ENCODE measurements around the gene PKNOX2. TPM values are rescaled to one million over a fixed set of nuclear protein-coding genes. Genes with fewer than 3 reads are reported as not detected.

PKNOX2 gene
- total RNA-seq, 4 donors from 2014 or later = 1.5 to 4.6 (median 2.8) TPM

DNA sequence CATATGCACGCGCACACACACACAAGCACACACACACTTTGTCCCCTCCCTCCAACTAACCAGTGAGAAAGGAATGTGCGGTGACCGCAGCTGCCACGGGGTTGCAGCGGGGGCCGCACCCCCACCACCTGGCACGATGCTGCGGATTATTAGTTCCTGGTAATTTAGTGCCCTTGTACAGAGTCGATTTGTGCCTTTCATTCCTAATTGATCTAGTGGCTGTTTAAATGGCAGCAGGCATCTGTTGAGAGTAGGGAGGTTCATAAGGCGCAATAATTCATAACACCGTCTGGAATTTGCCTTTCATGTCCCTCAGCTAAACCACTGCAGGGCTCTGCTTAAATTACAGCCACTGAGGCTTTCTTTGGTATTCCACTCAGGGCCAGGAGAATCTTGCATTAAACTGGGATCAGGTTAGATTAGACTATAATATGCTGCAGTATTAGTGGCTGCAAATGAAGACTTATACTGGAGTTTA, 217.8 kb downstream of the PKNOX2 start:
- intact Hi-C loops (cut with DNase I; ENCODE audit: low total_unique reads) = no loop called here
- TF ChIP-seq, protein P1, sequence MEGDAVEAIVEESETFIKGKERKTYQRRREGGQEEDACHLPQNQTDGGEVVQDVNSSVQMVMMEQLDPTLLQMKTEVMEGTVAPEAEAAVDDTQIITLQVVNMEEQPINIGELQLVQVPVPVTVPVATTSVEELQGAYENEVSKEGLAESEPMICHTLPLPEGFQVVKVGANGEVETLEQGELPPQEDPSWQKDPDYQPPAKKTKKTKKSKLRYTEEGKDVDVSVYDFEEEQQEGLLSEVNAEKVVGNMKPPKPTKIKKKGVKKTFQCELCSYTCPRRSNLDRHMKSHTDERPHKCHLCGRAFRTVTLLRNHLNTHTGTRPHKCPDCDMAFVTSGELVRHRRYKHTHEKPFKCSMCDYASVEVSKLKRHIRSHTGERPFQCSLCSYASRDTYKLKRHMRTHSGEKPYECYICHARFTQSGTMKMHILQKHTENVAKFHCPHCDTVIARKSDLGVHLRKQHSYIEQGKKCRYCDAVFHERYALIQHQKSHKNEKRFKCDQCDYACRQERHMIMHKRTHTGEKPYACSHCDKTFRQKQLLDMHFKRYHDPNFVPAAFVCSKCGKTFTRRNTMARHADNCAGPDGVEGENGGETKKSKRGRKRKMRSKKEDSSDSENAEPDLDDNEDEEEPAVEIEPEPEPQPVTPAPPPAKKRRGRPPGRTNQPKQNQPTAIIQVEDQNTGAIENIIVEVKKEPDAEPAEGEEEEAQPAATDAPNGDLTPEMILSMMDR (IDR thresholded peaks at IDR 0.05) = no peak
- no peak for TF ChIP-seq POLR2A (IDR thresholded peaks at IDR 0.05)
- H3K4me3 ChIP-seq (ENCODE audit: low read depth, poor library complexity, severe bottlenecking) = no peak overlapping the region
- DNase-seq (ENCODE audit: low spot score in 2 of 2) = no peak
- 35 to 55% methylated on average over 12 of the region's 12 CpGs for WGBS, 2 donors

DNA sequence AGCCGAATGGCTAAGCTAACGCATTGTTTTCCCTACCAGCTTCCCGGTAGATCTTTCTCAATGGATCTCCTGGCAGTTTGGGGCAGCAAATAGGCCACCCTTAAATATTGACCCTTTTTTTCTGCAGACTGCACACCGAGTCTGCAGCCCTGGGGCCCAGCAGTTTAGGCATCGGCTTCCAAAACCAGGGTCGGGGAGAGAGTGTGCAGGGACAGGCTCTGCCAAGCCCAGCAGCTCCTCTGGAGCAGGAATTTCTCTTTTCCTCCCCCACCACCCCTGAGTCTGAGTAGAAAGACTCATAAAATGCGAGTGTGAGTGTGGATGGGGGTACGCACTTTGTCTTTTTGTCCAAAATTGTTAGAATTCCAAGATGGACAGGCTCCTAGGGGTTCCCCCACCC, 218.3 kb downstream of the PKNOX2 start:
- DNase-seq (ENCODE audit: low spot score in 2 of 2) = no peak
- WGBS, 2 donors = 82 to 83% methylated on average over 8 of the region's 8 CpGs
- no peak for TF ChIP-seq POLR2A (IDR thresholded peaks at IDR 0.05)
- TF ChIP-seq, protein P1 (IDR thresholded peaks at IDR 0.05) = no peak
- intact Hi-C loops (cut with DNase I; ENCODE audit: low total_unique reads) = no loop called here
- H3K4me3 ChIP-seq (ENCODE audit: low read depth, poor library complexity, severe bottlenecking) = no peak overlapping the region

DNA sequence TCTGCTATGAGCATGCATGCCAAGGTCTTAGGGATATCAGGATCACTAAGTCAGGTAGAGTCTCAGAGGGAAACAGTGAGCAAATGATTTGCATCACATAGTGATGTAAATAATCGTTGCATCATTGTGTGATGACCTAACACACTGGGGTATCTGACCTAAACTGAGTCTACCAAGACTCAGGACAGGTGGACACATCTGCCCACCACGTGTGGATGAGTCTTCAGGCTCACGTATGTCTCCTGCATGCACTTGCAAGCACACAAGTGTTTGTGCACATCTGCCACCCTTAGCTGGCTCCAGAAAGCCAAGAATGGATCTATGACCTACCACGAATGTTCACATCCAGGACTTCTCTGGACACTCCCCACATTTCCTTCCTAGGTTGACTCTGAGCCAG, 220.3 kb downstream of the PKNOX2 start:
- intact Hi-C loops (cut with DNase I; ENCODE audit: low total_unique reads) = no loop called here
- H3K4me3 ChIP-seq (ENCODE audit: low read depth, poor library complexity, severe bottlenecking) = no peak overlapping the region
- 88 to 93% methylated on average over 4 of the region's 4 CpGs for WGBS, 2 donors
- no peak for TF ChIP-seq POLR2A (IDR thresholded peaks at IDR 0.05)
- TF ChIP-seq, protein P1 (IDR thresholded peaks at IDR 0.05) = no peak
- DNase-seq (ENCODE audit: low spot score in 2 of 2) = no peak

DNA sequence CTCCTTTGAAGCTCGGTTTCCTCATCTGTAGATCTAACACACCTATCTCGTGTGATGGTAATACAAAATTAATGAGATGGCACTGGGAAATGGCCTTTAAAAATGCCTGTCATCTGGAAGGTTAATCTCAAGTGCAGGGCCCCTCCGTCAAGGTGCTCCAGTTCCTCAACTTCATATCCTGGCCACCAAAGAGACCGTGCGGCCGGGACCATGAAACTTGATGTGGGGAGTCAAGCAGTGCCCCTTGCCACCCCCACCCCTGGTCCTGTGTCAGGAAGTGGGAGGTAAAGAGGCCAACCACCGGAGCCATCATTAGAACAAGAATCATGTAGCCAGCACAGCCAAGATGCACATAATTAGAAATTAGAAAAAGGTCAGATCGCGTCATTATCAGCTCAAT, 223.3 kb downstream of the PKNOX2 start:
- DNase-seq (ENCODE audit: low spot score in 2 of 2) = no peak
- WGBS, 2 donors = 81 to 93% methylated on average over 9 of the region's 9 CpGs
- no peak for TF ChIP-seq POLR2A (IDR thresholded peaks at IDR 0.05)
- TF ChIP-seq, protein P1 (IDR thresholded peaks at IDR 0.05) = no peak

DNA sequence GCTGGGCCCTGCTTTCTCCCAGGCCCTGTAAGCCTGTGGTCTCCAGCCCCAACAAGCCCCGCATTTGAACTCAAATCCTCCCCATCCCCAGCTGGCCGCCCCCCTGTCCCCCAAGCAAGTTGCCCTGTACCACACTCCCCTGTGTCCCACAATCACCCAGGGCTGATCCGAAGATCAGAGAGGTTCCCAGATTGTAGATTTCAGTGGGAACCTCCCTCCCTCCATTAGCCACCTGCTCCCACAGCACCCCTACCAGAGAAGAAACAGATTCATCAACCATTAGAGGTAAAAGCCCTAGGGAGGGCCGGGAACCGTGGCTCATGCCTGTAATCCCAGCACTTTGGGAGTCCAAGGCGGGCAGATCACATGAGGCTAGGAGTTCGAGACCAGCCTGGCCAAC, 224.1 kb downstream of the PKNOX2 start:
- WGBS, 2 donors = 92 to 93% methylated on average over 7 of the region's 7 CpGs
- intact Hi-C loops (cut with DNase I; ENCODE audit: low total_unique reads) = no loop called here
- DNase-seq (ENCODE audit: low spot score in 2 of 2) = no peak
- TF ChIP-seq POLR2A (IDR thresholded peaks at IDR 0.05) = no peak
- TF ChIP-seq, protein P1 (IDR thresholded peaks at IDR 0.05) = no peak
- H3K4me3 ChIP-seq (ENCODE audit: low read depth, poor library complexity, severe bottlenecking) = no peak overlapping the region

More for the DNA sequence above, 223.3 kb downstream of the PKNOX2 start:
- no peak overlapping the region for H3K4me3 ChIP-seq (ENCODE audit: low read depth, poor library complexity, severe bottlenecking)
- intact Hi-C loops (cut with DNase I; ENCODE audit: low total_unique reads) = no loop called here

Data from lower leg skin (tissue), 4 donors.